ENCODE measurements around the gene TBXT. TPM values are rescaled to one million over a fixed set of nuclear protein-coding genes. Genes with fewer than 3 reads are reported as not detected.

TBXT gene
- polyA plus RNA-seq, 4 donors, result 0.07 TPM; not detected in 3

- DNase-seq (ENCODE audit: low read depth in 4 of 4, low spot score in 2 of 4), result no peak
Measured at GRCh38 chr6:166119116-166119911, 48.3 kb downstream of the TBXT start.

- no peak for DNase-seq (ENCODE audit: low read depth in 4 of 4, low spot score in 2 of 4)
Measured at GRCh38 chr6:166115609-166116008, 52.0 kb downstream of the TBXT start.

- DNase-seq (ENCODE audit: low read depth in 4 of 4, low spot score in 2 of 4), result no peak
Measured at GRCh38 chr6:166112580-166112979, 55.1 kb downstream of the TBXT start.

GRCh38 chr6:166109608-166110007 is 58.0 kb downstream of the TBXT start:
- DNase-seq (ENCODE audit: low read depth in 4 of 4, low spot score in 2 of 4), result no peak

Other genes starting within 250 kb of the TBXT start
- under 1 TPM; 0.14 to 0.40 (median 0.32) TPM for gene PRR18, start 140.5 kb upstream of the TBXT start, polyA plus RNA-seq (ENCODE audit: insufficient read length in 4 of 4)
- gene SFT2D1, start 174.7 kb upstream of the TBXT start, polyA plus RNA-seq (ENCODE audit: insufficient read length in 4 of 4), result 10 to 100 TPM; 63.1 to 81.6 (median 71.0) TPM
- 10 to 100 TPM; 79.8 to 91.6 (median 87.2) TPM for gene MPC1, start 215.1 kb upstream of the TBXT start, polyA plus RNA-seq (ENCODE audit: insufficient read length in 4 of 4)